GM15510 (cell line): Measurements from ENCODE around the gene STPG4.

Source experiments
- POLR2A ChIP-seq: IDR thresholded peaks from 3 replicates; pipeline ENCODE4 v1.6.1; 2011; ENCODE audit warnings: borderline replicate concordance; ENCODE audit not compliant: insufficient read length; ENCODE audit errors: extremely low read depth

Gene STPG4

DNA sequence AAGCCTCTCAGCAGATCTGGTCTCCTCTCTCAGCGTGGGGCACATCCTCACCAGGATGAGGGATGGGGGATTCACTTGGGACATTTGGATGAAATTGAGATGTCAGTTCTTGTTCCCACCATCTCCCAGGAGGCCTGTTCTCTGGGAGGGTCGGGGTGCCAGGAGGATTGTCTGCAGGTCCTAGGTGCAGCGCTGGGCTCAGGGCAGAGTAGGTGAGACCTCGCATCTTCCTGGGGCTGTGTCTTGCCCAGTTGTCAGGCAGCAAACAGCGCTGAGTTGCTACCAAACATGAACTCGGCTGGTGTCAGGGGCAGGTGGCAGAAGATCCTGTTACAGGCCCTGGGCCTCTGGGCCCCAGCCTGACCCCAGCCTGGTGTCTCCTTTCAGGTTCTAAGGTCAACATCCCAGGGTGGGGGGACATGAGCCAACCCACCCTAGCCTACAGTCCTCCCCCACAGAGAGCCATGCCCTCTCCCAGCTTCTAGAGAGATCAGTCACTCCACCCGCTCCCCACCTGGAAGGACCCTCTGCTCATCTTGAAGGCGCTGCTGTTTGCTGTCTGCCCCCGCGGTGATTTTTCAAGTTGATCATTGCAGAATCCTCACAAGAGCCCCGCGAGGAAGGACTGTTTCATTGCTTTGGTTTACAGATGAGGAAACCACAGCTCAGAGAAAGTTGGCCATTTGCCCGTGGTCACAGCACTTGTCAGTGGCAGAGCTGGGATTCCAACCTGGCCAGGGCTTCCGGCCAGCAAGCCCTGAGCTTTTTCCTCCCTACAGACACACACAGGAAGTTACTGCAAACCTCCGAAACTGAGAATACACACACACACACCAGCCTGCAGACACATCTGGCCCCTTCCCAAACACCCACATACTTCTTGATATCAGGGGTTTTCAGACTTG is 83.9 kb downstream of the STPG4 start:
- TF ChIP-seq POLR2A, result no peak

DNA sequence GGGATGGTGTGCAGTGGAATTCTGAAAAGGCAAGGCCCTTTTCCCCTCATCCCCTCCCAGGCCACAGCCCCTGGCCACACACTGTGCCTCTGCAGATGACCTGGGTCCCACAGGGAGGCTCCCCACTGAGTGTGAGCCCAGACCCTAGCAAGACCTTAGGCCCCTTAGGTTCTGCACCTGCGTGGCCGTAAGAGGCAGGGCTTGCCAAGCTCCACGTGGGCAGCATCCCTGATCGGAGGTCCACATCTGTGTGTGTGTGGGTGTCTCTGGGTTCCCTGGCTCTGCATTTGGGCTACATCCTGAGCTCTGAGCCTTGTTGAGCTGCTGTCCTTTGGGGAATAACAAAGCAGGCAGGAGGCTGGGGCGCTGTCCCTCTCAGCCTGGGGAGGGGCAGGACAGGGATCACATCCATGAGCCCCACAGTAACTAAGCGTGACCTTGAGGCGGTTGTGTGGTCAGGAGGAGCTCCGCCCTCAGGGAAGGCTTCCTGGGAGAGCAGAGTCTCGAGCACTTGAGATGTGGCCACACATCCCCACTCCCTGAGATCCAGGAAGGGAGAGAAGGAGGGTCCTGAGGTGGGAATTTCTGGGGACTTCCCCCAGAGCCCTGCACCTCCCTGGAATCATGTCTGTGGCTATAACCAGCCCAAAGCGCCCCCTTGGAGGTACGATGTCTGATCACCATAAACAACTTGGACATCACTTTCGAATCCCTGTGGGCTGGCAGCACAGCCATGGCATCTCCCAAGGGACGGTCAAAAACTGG is 84.8 kb downstream of the STPG4 start:
- no peak for TF ChIP-seq POLR2A

DNA sequence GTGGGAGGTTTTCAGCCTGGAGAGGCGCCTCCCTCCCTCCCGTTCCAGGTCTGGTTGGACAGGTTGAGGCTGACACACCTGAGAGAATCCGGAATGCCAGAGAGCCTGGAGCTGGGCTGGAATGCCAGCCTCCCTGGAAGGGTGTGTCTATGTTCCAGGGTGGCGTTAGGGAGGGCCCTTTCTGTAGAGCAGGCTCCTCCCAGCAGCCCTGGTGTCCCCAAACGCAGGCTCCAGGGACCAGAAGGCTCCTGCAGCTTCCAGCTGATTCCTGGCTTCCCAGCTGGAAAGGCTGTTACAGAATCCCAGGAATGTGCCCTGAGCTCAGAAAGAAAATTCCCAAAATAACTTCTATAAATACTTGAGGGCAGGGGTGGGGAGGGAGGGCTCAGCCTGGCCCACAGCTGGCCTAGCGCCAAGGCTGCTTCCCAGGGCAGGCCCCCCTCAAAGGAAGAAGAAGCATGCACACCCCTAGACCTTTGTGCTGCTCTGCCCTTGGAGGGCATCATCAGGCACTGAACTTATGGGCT is 85.4 kb downstream of the STPG4 start:
- TF ChIP-seq POLR2A, result no peak

DNA sequence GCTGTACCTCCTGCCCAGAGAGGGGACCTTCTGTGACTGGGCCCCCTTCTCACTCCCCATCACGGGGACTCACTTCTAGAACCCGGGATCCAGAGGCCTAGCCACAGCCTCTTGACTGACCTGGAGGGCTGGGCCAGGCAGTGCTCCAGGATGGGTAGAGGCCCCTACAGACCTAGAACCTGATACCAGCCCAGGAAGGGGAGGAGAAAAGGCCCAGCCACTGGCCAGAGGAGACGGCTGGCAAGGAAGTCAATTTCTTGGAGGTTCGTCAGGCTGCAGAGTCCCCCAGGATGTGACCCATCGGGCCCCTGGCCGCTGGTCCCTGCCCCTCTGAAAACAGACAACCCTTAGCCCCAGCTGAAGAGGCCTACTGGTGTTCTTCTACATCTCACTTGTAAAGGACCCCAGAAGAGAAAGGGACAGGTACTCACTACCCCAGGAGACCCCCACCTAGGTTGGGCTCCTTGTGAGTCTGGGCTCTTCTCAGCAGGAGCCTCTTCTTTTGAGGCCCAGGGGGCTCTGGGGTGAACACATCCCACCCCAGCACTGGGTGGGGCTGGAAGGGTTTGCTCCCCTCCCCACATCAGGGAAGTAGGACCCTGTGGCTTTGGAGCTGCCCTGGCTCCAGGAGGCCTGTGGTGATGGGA is 86.0 kb downstream of the STPG4 start:
- TF ChIP-seq POLR2A, result no peak

DNA sequence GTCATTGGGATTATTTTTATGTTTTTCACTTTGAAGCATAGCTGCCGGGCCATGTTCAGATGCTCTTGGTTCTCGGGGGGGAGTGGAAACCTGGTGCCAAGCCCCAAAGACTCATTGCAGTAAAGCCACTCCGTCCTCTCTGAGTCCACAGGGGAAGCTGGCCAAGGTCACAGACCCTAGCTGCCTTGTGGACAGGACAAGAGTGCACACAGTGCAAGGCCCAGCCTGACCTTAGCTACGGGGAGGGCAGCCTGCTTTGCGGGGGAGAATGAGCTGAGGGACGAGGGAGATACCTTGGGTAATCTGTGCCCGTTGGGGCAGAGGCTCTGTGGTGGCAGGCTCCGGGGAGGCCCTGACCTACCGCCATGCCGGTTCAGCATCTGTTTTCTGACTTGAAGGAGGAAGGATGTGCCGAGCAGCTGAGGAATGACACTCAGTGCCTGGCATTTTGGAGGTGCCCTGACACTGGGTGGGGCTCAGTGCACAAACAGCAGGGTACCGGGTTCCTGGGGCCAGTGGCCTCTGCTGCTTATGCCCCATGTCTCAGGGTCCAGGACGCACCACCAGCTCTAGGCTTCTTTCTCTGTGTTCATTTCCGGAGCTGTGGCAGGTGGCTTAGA is 87.2 kb downstream of the STPG4 start:
- TF ChIP-seq POLR2A, result no peak

DNA sequence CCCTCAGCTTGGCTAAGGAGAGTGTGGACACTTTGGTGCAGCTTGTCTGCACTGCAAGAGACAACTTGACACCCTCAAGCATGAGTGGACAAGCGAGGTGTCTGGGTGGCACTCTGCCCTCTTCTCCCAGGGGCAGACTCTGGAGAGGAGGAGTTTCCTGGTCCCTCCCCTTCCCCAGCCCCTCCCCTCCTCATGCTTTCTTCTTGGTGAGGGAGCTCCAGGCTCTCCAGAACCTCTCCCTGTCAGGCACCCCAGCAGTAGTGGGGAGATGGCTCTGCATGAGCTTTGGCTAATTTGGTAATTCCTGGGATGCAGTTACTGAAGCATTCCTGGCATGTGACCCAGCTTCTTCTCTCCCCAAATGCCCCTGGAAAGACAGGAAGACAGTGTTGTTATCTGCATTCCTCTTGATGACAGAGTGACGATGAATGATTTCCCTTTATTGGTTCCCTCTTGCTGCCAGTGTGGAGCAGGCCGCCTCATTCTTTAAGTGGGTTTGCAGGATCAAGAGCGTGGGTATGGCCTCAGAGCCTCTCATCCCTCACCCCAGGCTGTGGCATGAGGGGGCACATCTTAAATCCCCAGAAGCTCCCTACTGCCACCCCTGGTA is 89.2 kb downstream of the STPG4 start:
- no peak for TF ChIP-seq POLR2A

DNA sequence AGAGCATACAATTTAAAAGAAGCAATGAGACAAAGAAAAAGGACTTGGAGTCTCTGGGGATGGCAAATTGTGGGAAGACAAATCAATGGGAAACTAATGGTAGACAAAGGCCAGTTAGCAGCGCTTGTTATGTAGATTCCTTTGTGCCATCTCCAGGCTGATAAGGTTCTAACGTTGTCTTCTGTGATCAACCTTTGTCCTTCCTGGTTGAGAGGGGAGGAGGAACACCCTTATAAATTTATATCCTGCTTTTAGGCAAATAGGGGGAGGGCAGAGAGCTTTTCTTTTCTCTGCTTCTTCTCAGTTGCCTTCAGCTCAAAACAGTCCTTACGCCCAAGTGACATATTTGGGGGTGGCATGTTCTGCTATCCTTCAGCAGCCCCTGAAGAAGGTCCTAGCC is 89.8 kb downstream of the STPG4 start:
- no peak for TF ChIP-seq POLR2A

DNA sequence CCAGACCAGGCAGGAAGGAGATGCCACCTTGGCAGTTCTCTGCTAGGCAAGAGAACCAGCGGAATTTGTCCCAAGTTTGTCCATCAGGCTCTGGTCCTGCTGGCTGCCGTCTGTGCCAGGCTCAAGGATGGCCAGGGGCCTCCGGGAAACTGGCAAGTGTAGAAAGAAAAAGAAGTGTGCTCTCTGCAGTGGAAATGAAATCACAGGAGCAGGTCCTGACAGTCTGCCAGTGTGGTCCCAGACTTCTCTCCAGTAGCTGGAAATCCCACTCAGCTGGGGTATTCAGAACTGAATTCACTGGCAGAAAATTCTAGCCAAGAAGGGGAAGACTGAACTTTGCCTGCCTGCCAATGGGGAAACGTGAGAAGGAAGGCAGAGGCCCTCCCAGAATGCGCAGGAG is 91.0 kb downstream of the STPG4 start:
- TF ChIP-seq POLR2A, result no peak

DNA sequence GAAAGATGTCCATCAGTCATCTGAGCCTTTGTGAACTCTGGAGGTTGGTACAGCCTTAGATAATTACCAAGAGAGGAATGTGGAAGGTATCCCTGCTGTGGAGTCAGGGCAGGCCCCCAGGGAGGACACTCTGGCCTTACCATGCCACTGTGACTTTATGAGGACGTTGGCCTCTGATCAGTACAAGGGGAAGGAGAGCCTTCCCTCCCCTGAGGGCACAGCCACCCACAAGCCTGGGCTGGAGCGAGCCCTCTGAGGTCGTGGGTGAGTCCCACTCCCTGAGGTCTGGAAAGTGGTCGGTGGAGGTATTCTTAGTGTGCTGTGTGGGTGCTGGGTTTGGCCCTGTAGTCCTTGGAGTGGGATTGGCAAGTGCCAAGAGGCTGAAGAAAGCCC is 91.6 kb downstream of the STPG4 start:
- no peak for TF ChIP-seq POLR2A

DNA sequence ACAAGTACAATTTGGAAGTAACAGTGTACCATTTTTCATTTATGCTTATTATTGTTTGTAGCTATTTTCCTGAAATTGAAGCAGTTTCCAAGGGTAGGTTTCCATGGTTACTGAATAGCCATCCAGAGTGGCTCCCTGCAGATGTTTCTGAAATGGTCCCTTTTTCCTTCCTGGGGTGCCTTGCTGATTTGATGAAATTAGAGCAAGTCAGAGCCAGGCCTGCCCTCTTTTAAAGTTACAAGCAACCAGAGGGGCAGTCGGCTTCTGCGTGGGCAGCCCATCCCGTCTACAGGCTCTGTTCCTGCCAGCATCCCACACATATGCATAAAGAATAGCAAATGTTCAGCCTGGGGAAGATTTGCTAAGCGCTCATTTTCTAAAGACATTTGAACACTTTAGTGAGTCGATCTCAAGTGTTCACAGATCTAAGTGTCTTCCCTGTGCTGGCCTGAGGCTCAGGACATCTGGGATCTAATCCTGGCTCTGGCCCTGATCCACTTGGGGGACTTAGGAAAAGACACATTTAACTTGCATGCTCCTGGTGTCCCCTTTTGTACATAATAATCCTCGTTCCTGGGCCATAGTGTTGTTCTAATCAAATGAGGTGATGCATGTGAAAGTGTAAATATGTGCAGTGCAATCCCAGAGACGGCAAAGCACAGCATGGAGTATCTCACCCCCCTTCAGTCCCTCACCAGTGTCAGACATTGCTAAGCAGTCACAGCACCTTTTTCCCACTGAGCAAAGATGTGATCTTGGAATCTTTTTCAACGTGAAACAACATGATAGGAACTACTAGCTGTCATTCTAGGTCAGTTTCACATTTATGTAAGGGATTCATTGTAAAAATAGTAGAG is 92.2 kb downstream of the STPG4 start:
- no peak for TF ChIP-seq POLR2A

DNA sequence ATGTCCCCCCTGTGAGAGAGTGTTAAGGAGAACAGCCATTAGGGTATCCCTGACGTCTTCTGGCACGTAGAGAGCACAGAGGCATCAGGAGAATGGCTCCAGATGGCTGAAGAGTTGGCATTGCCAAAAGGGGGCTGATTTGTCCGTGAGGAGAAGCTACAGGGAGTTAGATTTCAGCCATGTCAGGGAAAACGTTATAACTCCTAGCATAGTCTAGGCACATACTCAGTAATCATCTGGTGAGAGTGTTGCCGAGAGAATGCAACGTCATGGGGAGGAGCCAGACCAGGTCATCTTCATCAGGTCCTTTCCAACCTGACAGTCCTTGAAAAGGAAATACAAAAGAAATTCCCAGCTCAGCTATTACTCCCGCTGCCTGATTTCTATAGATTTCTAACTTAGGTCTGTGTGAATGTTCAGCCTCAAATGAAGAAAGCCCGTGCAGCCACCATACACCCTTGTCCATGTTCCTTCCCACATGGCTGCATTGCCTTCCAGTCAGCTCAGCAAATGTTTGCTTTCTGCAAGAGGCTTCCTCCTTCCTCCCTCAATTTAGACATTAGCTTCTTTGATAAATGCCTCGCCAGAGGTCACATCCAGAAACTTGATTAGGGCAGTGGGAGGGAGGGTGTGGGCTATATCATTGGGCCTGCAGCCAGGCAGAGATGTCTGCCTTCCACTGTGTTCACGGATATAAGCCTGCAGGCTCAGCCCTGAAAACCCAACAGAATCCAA is 93.0 kb downstream of the STPG4 start:
- TF ChIP-seq POLR2A, result no peak

DNA sequence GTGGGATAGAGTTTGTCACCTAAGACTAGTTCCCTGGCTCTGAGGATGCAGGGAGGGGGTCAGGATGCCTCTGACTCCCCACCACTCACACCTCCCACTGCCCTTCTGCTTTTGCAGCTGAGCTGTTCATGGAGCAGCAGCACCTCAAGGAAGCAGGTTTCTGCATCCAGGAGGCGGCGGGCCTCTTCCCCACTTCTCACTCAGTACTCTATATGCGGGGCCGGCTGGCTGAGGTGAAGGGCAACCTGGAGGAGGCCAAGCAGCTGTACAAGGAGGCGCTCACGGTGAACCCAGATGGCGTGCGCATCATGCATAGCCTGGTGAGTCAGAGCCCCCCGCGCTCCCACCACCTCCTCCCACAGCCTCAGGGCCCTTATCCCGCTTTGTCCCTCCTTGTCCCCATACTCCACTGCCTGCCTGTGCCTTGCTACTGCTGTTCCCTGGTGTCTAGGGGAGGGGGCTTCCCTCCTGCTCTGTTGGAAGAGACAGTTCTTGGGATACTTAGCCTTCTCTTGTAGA is 94.4 kb downstream of the STPG4 start:
- no peak for TF ChIP-seq POLR2A
